ENCODE measurements around the gene GSN.

DNA sequence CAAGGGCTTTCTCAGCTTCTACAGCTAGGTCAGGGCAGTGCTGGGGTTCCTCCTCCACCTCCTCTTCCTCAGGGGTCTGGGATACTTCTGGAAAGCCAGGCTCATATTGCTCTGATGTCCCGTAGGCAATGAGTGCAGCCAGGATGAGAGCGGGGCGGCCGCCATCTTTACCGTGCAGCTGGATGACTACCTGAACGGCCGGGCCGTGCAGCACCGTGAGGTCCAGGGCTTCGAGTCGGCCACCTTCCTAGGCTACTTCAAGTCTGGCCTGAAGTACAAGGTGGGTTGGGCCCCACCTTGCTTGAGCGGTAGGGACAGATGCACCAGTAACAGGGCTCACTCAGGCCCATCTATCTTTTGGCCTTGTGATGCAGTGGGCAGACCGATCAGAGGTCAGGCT lies 34.8 kb downstream of the GSN start:
- TF ChIP-seq, protein P1, sequence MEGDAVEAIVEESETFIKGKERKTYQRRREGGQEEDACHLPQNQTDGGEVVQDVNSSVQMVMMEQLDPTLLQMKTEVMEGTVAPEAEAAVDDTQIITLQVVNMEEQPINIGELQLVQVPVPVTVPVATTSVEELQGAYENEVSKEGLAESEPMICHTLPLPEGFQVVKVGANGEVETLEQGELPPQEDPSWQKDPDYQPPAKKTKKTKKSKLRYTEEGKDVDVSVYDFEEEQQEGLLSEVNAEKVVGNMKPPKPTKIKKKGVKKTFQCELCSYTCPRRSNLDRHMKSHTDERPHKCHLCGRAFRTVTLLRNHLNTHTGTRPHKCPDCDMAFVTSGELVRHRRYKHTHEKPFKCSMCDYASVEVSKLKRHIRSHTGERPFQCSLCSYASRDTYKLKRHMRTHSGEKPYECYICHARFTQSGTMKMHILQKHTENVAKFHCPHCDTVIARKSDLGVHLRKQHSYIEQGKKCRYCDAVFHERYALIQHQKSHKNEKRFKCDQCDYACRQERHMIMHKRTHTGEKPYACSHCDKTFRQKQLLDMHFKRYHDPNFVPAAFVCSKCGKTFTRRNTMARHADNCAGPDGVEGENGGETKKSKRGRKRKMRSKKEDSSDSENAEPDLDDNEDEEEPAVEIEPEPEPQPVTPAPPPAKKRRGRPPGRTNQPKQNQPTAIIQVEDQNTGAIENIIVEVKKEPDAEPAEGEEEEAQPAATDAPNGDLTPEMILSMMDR (IDR thresholded peaks at IDR 0.05), result no peak
- TF ChIP-seq POLR2AphosphoS5 (IDR thresholded peaks at IDR 0.05), result no peak
